Activated CD4-positive, alpha-beta T cell treated with anti-CD3 and anti-CD28 coated beads for 36 hours (primary cell): ENCODE data around the gene TEKT1. TPM values are rescaled to one million over a fixed set of nuclear protein-coding genes. Genes with fewer than 3 reads are reported as not detected.
"Not testable (repeated sequence)": the region's sequence is repeated elsewhere in the genome, so short reads cannot be mapped to it uniquely, and the experiment has no call there.

Source experiments
- ATAC-seq: fragments of 200-7000 bp; cut with Tn5 transposase; one replicate; pipeline ENCODE4 v1.10.0; 2021; ENCODE audit warnings: mild to moderate bottlenecking, moderate library complexity
- CTCF ChIA-PET: fragments of 350-600 bp; sonication (Branson Sonifier 250); formaldehyde crosslinking; loops from one replicate; lab custom pipeline; 2021; ENCODE audit warnings: antibody characterized with exemption; lab: Charles Lee
- POLR2A ChIA-PET: fragments of 350-600 bp; sonication (Branson Sonifier 250); formaldehyde crosslinking; loops from one replicate; lab custom pipeline; 2021; ENCODE audit warnings: antibody characterized with exemption, inconsistent platforms; lab: Charles Lee
- DNase-seq: peaks from one replicate; pipeline ENCODE4 v3.0.0-alpha.2; 2020
- H3K27ac Mint-ChIP-seq: one replicate; pipeline ENCODE4 v1.8.0; 2021; ENCODE audit warnings: mixed read lengths
- H3K27me3 Mint-ChIP-seq: one replicate; pipeline ENCODE4 v1.8.0; 2021; ENCODE audit warnings: mixed read lengths
- H3K36me3 Mint-ChIP-seq: one replicate; pipeline ENCODE4 v1.8.0; 2021; ENCODE audit warnings: low read depth, mixed read lengths
- H3K4me1 Mint-ChIP-seq: one replicate; pipeline ENCODE4 v1.8.0; 2021; ENCODE audit warnings: mixed read lengths
- H3K4me3 Mint-ChIP-seq: one replicate; pipeline ENCODE4 v1.8.0; 2021; ENCODE audit warnings: mild to moderate bottlenecking, moderate library complexity, mixed read lengths
- H3K9me3 Mint-ChIP-seq: one replicate; pipeline ENCODE4 v1.8.0; 2021; ENCODE audit warnings: low read depth, mixed read lengths
- intact Hi-C, 2 experiments: fragments of 100-400 bp; cut with DNase I in 1 of 2; cut with micrococcal nuclease in 1 of 2; formaldehyde crosslinking; loops; one replicate each; pipeline versions ENCODE4 v1.14.2 to v1.15.1; 2022 to 2024; cut with DNase I, micrococcal nuclease
- total RNA-seq, 2 experiments: library from RNA; stranded (reverse); gene quantifications; one replicate each; pipeline ENCODE4 v1.2.3, GENCODE V29; 2021

Gene TEKT1
- total RNA-seq, 2 experiments from 2014 or later, result not detected

DNA sequence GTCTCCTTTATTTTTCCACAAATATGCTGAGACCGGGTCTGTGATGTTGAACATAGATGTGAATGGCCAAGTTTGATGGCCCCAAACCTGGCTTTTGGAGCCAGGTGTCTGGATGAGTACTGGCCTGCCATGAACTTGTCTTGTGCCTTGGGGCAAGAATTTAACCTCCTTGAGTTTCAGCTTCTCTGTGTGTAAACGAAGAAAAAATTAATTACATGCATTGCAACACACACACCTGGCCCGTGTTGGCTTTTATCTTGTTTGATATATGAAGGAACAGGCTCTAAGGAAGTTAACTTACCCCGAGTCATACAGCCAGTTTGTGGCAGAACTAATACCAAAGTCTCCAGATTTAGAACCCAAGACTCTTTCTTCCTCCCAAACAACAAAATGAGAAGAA, 42.4 kb downstream of the TEKT1 start:
- DNase-seq, result no peak
- Mint-ChIP-seq H3K4me3 (no peak overlapping the region), H3K9me3 (peaks cover 8% of the 10 kb centered on the region), H3K4me1 (peaks cover 7% of the 10 kb centered on the region), H3K36me3 (no peaks in the 10 kb centered on the region), H3K27ac (no peak overlapping the region), H3K27me3 (peaks cover 35% of the 10 kb centered on the region)
- intact Hi-C loops, result no loop called here
- ChIA-PET CTCF (no interaction called here), POLR2A (no interaction called here)
- no peak for ATAC-seq

DNA sequence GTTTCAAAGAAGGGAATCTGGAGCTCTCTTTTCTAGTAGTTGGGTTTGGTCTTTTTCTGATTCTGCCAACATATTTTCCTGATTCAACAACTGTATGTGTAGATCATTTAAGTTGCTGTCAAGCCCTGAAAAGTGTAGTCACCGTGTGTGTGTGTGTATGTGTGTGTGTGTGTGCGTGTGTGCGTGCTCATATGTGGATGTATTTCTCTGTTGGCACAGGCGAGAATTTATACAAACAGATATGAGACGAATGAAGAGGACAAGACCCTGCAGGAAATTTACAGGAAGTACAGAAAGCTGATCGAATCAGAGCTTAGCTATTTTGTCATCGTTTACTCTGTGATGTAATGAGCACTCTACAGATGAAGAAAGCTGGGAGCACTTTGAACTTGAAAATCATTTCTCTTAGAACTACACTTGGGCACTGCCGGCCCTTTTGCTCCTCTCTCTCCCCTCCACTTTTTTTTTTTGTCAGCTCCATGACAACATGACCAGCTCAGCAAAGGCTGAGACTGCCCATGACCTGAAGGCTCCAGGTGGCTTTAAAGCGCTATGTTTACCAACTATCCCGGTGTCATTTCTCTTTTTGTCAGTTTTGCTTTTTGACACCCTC, 44.3 kb downstream of the TEKT1 start:
- POLR2A ChIA-PET, result interaction anchor here (0.7 kb wide), 1 partner anchor 145 kb away, joined by 4 read pairs; no protein-coding TSS in a partner anchor
- H3K4me3 Mint-ChIP-seq, result no peak overlapping the region
- no peak for DNase-seq
- intact Hi-C loops, result no loop called here
- no peak overlapping the region for H3K27ac Mint-ChIP-seq
- H3K27me3 Mint-ChIP-seq, result peaks cover 30% of the 10 kb centered on the region
- H3K9me3 Mint-ChIP-seq, result peaks cover 20% of the 10 kb centered on the region
- H3K4me1 Mint-ChIP-seq, result peaks cover 3% of the 10 kb centered on the region
- H3K36me3 Mint-ChIP-seq, result no peaks in the 10 kb centered on the region
- CTCF ChIA-PET, result interaction anchor here (0.6 kb wide), 1 partner anchor 88 kb away, joined by 3 read pairs; no protein-coding TSS in a partner anchor
- ATAC-seq, result no peak

DNA sequence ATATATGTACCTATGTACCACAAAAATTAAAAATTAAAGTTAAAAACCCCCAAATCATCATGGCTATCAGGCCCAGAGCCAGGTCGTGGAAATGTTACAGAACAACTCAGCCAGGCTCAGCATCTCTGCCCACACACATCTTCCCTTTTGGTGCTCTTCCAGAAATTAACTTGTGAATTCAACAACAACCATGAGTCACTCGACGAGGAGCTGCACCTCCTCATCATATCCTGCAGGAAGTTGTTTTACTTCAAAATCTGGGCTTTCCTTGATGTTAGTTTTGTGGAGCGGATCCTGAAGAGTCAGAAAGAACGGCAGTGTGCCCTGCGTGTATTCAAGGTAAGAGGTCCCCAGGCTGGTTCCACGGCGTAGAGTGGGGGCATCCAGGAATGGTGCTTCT, 44.9 kb downstream of the TEKT1 start:
- intact Hi-C loops, result no loop called here
- no peak for ATAC-seq
- DNase-seq, result no peak
- Mint-ChIP-seq H3K27me3 (peaks cover 32% of the 10 kb centered on the region), H3K9me3 (peaks cover 23% of the 10 kb centered on the region), H3K27ac (no peak overlapping the region), H3K4me1 (peaks cover 3% of the 10 kb centered on the region), H3K4me3 (no peak overlapping the region), H3K36me3 (no peaks in the 10 kb centered on the region)
- ChIA-PET POLR2A (no interaction called here), CTCF (no interaction called here)

- H3K27me3 Mint-ChIP-seq, result peaks cover 30% of the 10 kb centered on the region
Measured at GRCh38 chr17:6782244-6782643, 49.3 kb downstream of the TEKT1 start.

GRCh38 chr17:6780886-6781285, 50.6 kb downstream of the TEKT1 start:
- intact Hi-C loops, result no loop called here
- Mint-ChIP-seq H3K36me3 (peaks cover 6% of the 10 kb centered on the region), H3K4me3 (no peak overlapping the region), H3K9me3 (peaks cover 23% of the 10 kb centered on the region), H3K27ac (no peak overlapping the region), H3K27me3 (peaks cover 26% of the 10 kb centered on the region), H3K4me1 (peaks cover 5% of the 10 kb centered on the region)
- DNase-seq (no peak), ATAC-seq (no peak)
- POLR2A ChIA-PET, result no interaction called here
- CTCF ChIA-PET, result no interaction called here

More at GRCh38 chr17:6782244-6782643, 49.3 kb downstream of the TEKT1 start:
- H3K9me3 Mint-ChIP-seq, result peaks cover 24% of the 10 kb centered on the region
- no peak overlapping the region for H3K4me3 Mint-ChIP-seq
- H3K4me1 Mint-ChIP-seq, result peaks cover 3% of the 10 kb centered on the region
- intact Hi-C loops, result no loop called here
- CTCF ChIA-PET, result interaction anchor here (0.8 kb wide), 1 partner anchor 20 kb away, joined by 3 read pairs; no protein-coding TSS in a partner anchor
- ATAC-seq, result no peak
- POLR2A ChIA-PET, result no interaction called here
- H3K27ac Mint-ChIP-seq, result no peak overlapping the region
- H3K36me3 Mint-ChIP-seq, result peaks cover 4% of the 10 kb centered on the region
- no peak for DNase-seq

- CTCF ChIA-PET, result interaction anchor here (0.6 kb wide), 1 partner anchor 115 kb away, joined by 3 read pairs; no protein-coding TSS in a partner anchor
- Mint-ChIP-seq H3K9me3 (peaks cover 20% of the 10 kb centered on the region), H3K4me1 (peaks cover 2% of the 10 kb centered on the region), H3K27ac (no peak overlapping the region), H3K4me3 (no peak overlapping the region), H3K27me3 (peaks cover 28% of the 10 kb centered on the region), H3K36me3 (peaks cover 8% of the 10 kb centered on the region)
- ATAC-seq, result no peak
- intact Hi-C loops, result no loop called here
- POLR2A ChIA-PET, result no interaction called here
- DNase-seq, result no peak
Measured at GRCh38 chr17:6780001-6780400, 51.5 kb downstream of the TEKT1 start.

DNA sequence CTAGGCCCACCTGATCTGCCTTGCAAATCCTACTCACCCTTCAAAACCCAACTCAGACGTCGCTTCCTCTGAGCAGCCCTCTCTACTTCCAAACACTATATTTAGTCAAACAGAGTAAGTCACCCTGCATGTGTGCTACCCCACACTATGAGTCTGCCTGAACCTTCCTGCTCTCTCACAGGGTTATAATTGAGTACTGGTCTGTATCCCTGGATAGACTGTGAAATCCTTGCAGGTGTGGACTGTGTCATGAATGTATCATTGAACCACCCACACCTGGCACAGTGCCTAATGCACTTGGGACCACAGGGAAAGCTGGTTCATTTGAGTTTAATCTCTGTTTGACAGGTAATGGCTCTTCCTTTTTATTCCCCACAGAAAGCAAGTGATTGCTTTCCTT, 52.1 kb downstream of the TEKT1 start:
- intact Hi-C loops, result no loop called here
- DNase-seq, result no peak
- no peak overlapping the region for H3K4me3 Mint-ChIP-seq
- peaks cover 2% of the 10 kb centered on the region for H3K4me1 Mint-ChIP-seq
- CTCF ChIA-PET, result interaction anchor here (0.6 kb wide), 1 partner anchor 114 kb away, joined by 3 read pairs; no protein-coding TSS in a partner anchor
- peaks cover 31% of the 10 kb centered on the region for H3K27me3 Mint-ChIP-seq
- H3K9me3 Mint-ChIP-seq, result peaks cover 22% of the 10 kb centered on the region
- POLR2A ChIA-PET, result no interaction called here
- H3K36me3 Mint-ChIP-seq, result peaks cover 13% of the 10 kb centered on the region
- H3K27ac Mint-ChIP-seq, result no peak overlapping the region
- no peak for ATAC-seq

GRCh38 chr17:6775871-6776405, 55.6 kb downstream of the TEKT1 start, which contains the start of gene FBXO39:
Gene FBXO39 (plus strand): TSS chr17:6776215. CDS start chr17:6779869, 3,654 bp downstream.
- CTCF ChIA-PET, result no interaction called here
- peak; percentile 21 for DNase-seq
- peak; percentile 57 for ATAC-seq
- no peak within 1 kb of the TSS for H3K4me3 Mint-ChIP-seq
- peaks cover 25% of the 10 kb centered on the region for H3K27me3 Mint-ChIP-seq
- H3K27ac Mint-ChIP-seq, result no peak within 1 kb of the TSS
- H3K4me1 Mint-ChIP-seq, result peaks cover 2% of the 10 kb centered on the region
- intact Hi-C loops, result no loop called here
- POLR2A ChIA-PET, result no interaction called here
- peaks cover 24% of the 10 kb centered on the region for H3K9me3 Mint-ChIP-seq
- H3K36me3 Mint-ChIP-seq, result peaks cover 46% of the 10 kb centered on the region

DNA sequence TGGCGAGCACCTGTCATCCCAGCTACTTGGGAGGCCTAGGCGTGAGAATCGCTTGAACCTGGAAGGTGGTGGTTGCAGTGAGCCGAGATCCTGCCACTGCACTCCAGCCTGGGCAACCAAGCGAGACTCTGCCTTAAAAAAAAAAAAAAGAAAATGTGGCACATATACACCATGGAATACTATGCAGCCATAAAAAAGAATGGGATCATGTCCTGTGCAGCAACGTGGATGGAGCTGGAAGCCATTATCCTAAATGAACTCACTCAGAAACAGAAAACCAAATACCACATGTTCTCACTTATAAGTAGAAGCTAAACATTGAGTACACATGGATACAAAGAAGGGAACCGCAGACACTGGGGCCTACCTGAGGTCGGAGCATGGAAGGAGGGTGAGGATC, 56.6 kb downstream of the TEKT1 start:
- Mint-ChIP-seq H3K9me3 (peaks cover 24% of the 10 kb centered on the region), H3K27me3 (peaks cover 25% of the 10 kb centered on the region), H3K36me3 (peaks cover 56% of the 10 kb centered on the region)
- DNase-seq, intact Hi-C loops, CTCF ChIA-PET, H3K4me3 Mint-ChIP-seq, H3K27ac Mint-ChIP-seq, ATAC-seq, POLR2A ChIA-PET, H3K4me1 Mint-ChIP-seq: not testable (repeated sequence)

DNA sequence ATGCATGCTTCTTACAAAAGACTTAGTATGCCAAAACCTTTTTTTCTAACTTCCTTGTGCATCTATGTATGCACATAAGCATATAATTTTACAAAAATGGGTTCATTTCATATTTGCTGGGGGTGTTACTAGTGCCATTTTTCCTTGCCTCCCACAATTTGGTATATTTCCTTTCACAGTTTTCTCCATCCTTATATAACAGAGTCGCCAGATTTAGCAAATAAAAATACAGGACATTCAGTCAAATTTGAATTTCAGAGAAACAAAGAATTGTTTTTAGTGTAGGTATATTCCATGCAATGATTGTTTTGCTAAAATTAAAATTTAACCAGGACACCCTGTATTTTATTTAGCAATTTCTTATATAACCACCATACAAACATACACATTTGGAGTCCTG, 59.5 kb downstream of the TEKT1 start:
- no peak for ATAC-seq
- ChIA-PET CTCF (interaction anchor here (0.9 kb wide), 1 partner anchor 9 kb away, joined by 4 read pairs; no protein-coding TSS in a partner anchor), POLR2A (no interaction called here)
- Mint-ChIP-seq H3K4me1 (peaks cover 2% of the 10 kb centered on the region), H3K27me3 (peaks cover 9% of the 10 kb centered on the region), H3K36me3 (peaks cover 77% of the 10 kb centered on the region), H3K4me3 (no peak overlapping the region), H3K9me3 (peaks cover 35% of the 10 kb centered on the region), H3K27ac (no peak overlapping the region)
- no peak for DNase-seq
- intact Hi-C loops, result no loop called here

DNA sequence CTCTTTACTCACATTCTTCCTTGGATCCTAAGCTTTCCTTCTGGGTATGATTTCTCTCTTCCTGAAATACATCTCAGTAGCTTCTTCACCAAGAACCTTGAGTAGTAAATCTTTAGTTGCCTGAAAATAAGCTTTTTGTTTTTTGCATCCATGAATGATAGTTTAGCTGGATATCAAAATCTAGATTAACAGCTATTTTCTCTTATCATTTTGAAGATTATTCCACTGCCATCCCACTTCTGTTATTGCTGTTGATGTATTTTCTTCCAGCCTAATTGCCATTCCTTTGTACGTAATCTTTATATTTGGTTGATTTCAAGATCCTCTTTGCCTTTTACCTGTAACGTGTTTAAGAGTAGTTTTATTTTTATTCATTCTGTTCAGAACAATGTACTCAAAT, 63.1 kb downstream of the TEKT1 start:
- ChIA-PET POLR2A (interaction anchor here (0.6 kb wide), 2 partner anchors 10 to 109 kb away, joined by 3 read pairs; no protein-coding TSS in a partner anchor), CTCF (interaction anchor here (0.6 to 2.0 kb wide), 2 partner anchors 236 to 486 kb away, joined by 3 to 5 read pairs; no protein-coding TSS in a partner anchor)
- H3K27me3 Mint-ChIP-seq, result no peaks in the 10 kb centered on the region

GRCh38 chr17:6761779-6762178, 69.8 kb downstream of the TEKT1 start:
- intact Hi-C loops, result no loop called here
- no peak overlapping the region for H3K27ac Mint-ChIP-seq
- H3K9me3 Mint-ChIP-seq, result peaks cover 13% of the 10 kb centered on the region
- DNase-seq (no peak), ATAC-seq (no peak)
- no peak overlapping the region for H3K4me3 Mint-ChIP-seq
- H3K36me3 Mint-ChIP-seq, result peaks cover 72% of the 10 kb centered on the region
- peaks cover 16% of the 10 kb centered on the region for H3K4me1 Mint-ChIP-seq
- CTCF ChIA-PET, result no interaction called here
- POLR2A ChIA-PET, result no interaction called here
- H3K27me3 Mint-ChIP-seq, result no peaks in the 10 kb centered on the region

More for the DNA sequence above, 63.1 kb downstream of the TEKT1 start:
- peaks cover 89% of the 10 kb centered on the region for H3K36me3 Mint-ChIP-seq
- DNase-seq (no peak), ATAC-seq (no peak)
- intact Hi-C loops, result no loop called here
- no peak overlapping the region for H3K4me3 Mint-ChIP-seq
- no peaks in the 10 kb centered on the region for H3K4me1 Mint-ChIP-seq
- H3K9me3 Mint-ChIP-seq, result peaks cover 35% of the 10 kb centered on the region
- no peak overlapping the region for H3K27ac Mint-ChIP-seq
